Neural cell (in vitro differentiated cells): ENCODE results near the gene PFKM. TPM values are rescaled to one million over a fixed set of nuclear protein-coding genes. Genes with fewer than 3 reads are reported as not detected.
A peak's percentile ranks its signal among the peaks of the same experiment; 100 is the strongest.

ENCODE experiments used
- H2AFZ ChIP-seq: fragments of 200-600, 300-800 bp; sonication (generic), shearing (Covaris generic); 2 replicates; pipeline ENCODE4 v1.6.0; 2014; ENCODE audit warnings: low read depth, mild to moderate bottlenecking, antibody characterized with exemption, low read length, moderate library complexity
- H3F3A ChIP-seq: fragments of 200-600 bp; shearing (Covaris generic); 2 replicates; pipeline ENCODE4 v1.6.1; 2016; ENCODE audit warnings: mild to moderate bottlenecking, moderate library complexity, mixed read lengths, antibody characterized with exemption, low read length; ENCODE audit not compliant: insufficient read depth, poor library complexity, severe bottlenecking
- H3K27ac ChIP-seq: fragments of 200-600, 300-800 bp; sonication (generic), shearing (Covaris generic); 2 replicates; pipeline ENCODE4 v1.5.1; 2014; ENCODE audit warnings: mild to moderate bottlenecking, low read length, moderate library complexity
- H3K27me3 ChIP-seq: fragments of 300-800, 200-600 bp; sonication (generic), shearing (Covaris generic); 2 replicates; pipeline ENCODE4 v1.6.0; 2014; ENCODE audit warnings: mild to moderate bottlenecking, low read depth, low read length, moderate library complexity; ENCODE audit not compliant: insufficient read depth
- H3K36me3 ChIP-seq: fragments of 300-800, 200-600 bp; sonication (generic), shearing (Covaris generic); 2 replicates; pipeline ENCODE4 v1.5.1; 2014; ENCODE audit warnings: mild to moderate bottlenecking, antibody characterized with exemption, low read length, moderate library complexity; ENCODE audit not compliant: insufficient read depth
- H3K4me2 ChIP-seq: fragments of 300-800, 200-600 bp; sonication (generic), shearing (Covaris generic); 2 replicates; pipeline ENCODE4 v1.6.0; 2014; ENCODE audit warnings: mild to moderate bottlenecking, low read length
- H3K4me3 ChIP-seq: fragments of 300-800, 200-600 bp; sonication (generic), shearing (Covaris generic); 2 replicates; pipeline ENCODE4 v1.5.1; 2014; ENCODE audit warnings: mild to moderate bottlenecking, low read length, moderate library complexity
- H3K79me2 ChIP-seq: fragments of 200-600 bp; shearing (Covaris generic); replicated peaks from 2 replicates; pipeline ENCODE4 v1.6.0; 2014; ENCODE audit warnings: mild to moderate bottlenecking, low read length, moderate library complexity; ENCODE audit not compliant: insufficient read depth
- H3K9ac ChIP-seq: fragments of 300-800, 200-600 bp; sonication (generic), shearing (Covaris generic); 2 replicates; pipeline ENCODE4 v1.6.1; 2016; ENCODE audit warnings: mild to moderate bottlenecking, low read length, mixed read lengths
- H3K9me2 ChIP-seq: fragments of 200-600 bp; shearing (Covaris generic); 2 replicates; pipeline ENCODE4 v1.6.1; 2016; ENCODE audit warnings: mild to moderate bottlenecking, low read length, mixed read lengths; ENCODE audit not compliant: insufficient read depth
- H3K9me3 ChIP-seq: fragments of 200-600, 300-800 bp; sonication (generic), shearing (Covaris generic); 2 replicates; pipeline ENCODE4 v1.6.1; 2016; ENCODE audit warnings: mild to moderate bottlenecking, mixed run types, low read length, moderate library complexity, mixed read lengths
- H4K20me1 ChIP-seq: fragments of 200-600 bp; shearing (Covaris generic); 2 replicates; pipeline ENCODE4 v1.6.1; 2016; ENCODE audit warnings: mild to moderate bottlenecking, mixed run types; ENCODE audit not compliant: insufficient read depth
- EP300 ChIP-seq: fragments of 450-650 bp; conservative IDR thresholded peaks from 2 replicates; pipeline ENCODE4 v1.6.1; 2014; ENCODE audit warnings: antibody characterized with exemption, mild to moderate bottlenecking, moderate library complexity; ENCODE audit not compliant: poor library complexity, severe bottlenecking
- EZH2 ChIP-seq: fragments of 200-600, 300-800 bp; shearing (Covaris generic), sonication (generic); IDR thresholded peaks from 2 replicates; pipeline ENCODE4 v1.6.1; 2014; ENCODE audit warnings: antibody characterized with exemption, low read length, borderline replicate concordance, mild to moderate bottlenecking; ENCODE audit not compliant: insufficient read depth, poor library complexity, severe bottlenecking
- MXI1 ChIP-seq: fragments of 450-650 bp; conservative IDR thresholded peaks from 2 replicates; pipeline ENCODE4 v1.6.1; 2014; ENCODE audit warnings: antibody characterized with exemption, mild to moderate bottlenecking; ENCODE audit not compliant: poor library complexity, severe bottlenecking
- POLR2AphosphoS5 ChIP-seq: IDR thresholded peaks from 2 replicates; pipeline ENCODE4 v1.6.1; 2012
- RAD21 ChIP-seq: fragments of 450-650 bp; conservative IDR thresholded peaks from 2 replicates; pipeline ENCODE4 v1.6.1; 2014; ENCODE audit warnings: antibody characterized with exemption, mild to moderate bottlenecking, moderate library complexity
- SMC3 ChIP-seq: fragments of 450-650 bp; conservative IDR thresholded peaks from 2 replicates; pipeline ENCODE4 v1.6.1; 2014; ENCODE audit warnings: antibody characterized with exemption, mild to moderate bottlenecking, moderate library complexity; ENCODE audit not compliant: poor library complexity
- TAF1 ChIP-seq: IDR thresholded peaks from 2 replicates; pipeline ENCODE4 v1.6.1; 2012; ENCODE audit warnings: low read depth
- polyA plus RNA-seq: library from polyadenylated mRNA; depleted of rRNA; stranded (reverse); fragments of >200 nt; gene quantifications from 2 replicates; pipeline ENCODE4 v1.2.3, GENCODE V29; 2014
- TF ChIP-seq, protein P1 (sequence below): fragments of 450-650 bp; IDR thresholded peaks from 2 replicates; pipeline ENCODE4 v1.5.1; 2014; ENCODE audit warnings: antibody characterized with exemption, mild to moderate bottlenecking, moderate library complexity; ENCODE audit not compliant: poor library complexity, severe bottlenecking
- TF ChIP-seq, protein P2 (sequence below): IDR thresholded peaks from 2 replicates; pipeline ENCODE4 v1.6.1; 2012; ENCODE audit warnings: borderline replicate concordance

Gene PFKM
- polyA plus RNA-seq, 1 donor from 2014 or later: 122 TPM

DNA sequence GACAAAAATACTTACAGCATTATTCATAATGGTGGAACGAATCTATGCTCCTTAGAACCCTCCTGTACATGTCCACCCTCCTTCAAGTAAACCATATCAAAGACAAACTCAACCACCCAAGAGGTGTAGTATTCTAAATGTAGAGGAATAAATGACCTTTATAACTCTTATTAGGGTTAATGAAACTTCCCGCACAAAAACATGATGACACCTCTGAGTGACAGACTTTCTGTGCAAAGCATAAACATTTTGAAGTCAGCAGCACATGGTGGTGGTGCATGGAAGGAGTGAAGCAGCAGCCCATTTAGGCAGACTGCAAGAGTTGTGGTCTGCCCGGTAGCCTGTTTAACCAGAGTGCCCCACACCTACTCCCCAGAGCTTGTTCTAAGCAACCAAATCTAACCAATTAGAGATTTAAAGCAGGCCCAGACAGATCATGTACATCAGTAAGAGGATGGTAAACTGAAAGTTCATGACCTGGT lies 38.8 kb downstream of the PFKM start:
- Histone ChIP-seq H3K36me3 (peaks cover 5% of the 10 kb centered on the region), H3K4me2 (peak overlapping the region; percentile 33), H2AFZ (peak overlapping the region; percentile 95), H3K9me3 (no peaks in the 10 kb centered on the region), H3K27ac (peak overlapping the region; percentile 96), H3K9me2 (no peaks in the 10 kb centered on the region), H3K9ac (peak overlapping the region; percentile 94), H3K4me3 (peak overlapping the region; percentile 89), H3K79me2 (peaks cover 16% of the 10 kb centered on the region), H4K20me1 (no peaks in the 10 kb centered on the region), H3F3A (no peaks in the 10 kb centered on the region), H3K27me3 (no peaks in the 10 kb centered on the region)
- no peak for TF ChIP-seq EZH2
- TF ChIP-seq EP300: no peak
- TF ChIP-seq, protein P1, sequence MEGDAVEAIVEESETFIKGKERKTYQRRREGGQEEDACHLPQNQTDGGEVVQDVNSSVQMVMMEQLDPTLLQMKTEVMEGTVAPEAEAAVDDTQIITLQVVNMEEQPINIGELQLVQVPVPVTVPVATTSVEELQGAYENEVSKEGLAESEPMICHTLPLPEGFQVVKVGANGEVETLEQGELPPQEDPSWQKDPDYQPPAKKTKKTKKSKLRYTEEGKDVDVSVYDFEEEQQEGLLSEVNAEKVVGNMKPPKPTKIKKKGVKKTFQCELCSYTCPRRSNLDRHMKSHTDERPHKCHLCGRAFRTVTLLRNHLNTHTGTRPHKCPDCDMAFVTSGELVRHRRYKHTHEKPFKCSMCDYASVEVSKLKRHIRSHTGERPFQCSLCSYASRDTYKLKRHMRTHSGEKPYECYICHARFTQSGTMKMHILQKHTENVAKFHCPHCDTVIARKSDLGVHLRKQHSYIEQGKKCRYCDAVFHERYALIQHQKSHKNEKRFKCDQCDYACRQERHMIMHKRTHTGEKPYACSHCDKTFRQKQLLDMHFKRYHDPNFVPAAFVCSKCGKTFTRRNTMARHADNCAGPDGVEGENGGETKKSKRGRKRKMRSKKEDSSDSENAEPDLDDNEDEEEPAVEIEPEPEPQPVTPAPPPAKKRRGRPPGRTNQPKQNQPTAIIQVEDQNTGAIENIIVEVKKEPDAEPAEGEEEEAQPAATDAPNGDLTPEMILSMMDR: no peak
- TF ChIP-seq, protein P2, sequence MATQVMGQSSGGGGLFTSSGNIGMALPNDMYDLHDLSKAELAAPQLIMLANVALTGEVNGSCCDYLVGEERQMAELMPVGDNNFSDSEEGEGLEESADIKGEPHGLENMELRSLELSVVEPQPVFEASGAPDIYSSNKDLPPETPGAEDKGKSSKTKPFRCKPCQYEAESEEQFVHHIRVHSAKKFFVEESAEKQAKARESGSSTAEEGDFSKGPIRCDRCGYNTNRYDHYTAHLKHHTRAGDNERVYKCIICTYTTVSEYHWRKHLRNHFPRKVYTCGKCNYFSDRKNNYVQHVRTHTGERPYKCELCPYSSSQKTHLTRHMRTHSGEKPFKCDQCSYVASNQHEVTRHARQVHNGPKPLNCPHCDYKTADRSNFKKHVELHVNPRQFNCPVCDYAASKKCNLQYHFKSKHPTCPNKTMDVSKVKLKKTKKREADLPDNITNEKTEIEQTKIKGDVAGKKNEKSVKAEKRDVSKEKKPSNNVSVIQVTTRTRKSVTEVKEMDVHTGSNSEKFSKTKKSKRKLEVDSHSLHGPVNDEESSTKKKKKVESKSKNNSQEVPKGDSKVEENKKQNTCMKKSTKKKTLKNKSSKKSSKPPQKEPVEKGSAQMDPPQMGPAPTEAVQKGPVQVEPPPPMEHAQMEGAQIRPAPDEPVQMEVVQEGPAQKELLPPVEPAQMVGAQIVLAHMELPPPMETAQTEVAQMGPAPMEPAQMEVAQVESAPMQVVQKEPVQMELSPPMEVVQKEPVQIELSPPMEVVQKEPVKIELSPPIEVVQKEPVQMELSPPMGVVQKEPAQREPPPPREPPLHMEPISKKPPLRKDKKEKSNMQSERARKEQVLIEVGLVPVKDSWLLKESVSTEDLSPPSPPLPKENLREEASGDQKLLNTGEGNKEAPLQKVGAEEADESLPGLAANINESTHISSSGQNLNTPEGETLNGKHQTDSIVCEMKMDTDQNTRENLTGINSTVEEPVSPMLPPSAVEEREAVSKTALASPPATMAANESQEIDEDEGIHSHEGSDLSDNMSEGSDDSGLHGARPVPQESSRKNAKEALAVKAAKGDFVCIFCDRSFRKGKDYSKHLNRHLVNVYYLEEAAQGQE: no peak
- TF ChIP-seq TAF1: no peak
- no peak for TF ChIP-seq SMC3
- TF ChIP-seq MXI1: no peak
- no peak for TF ChIP-seq POLR2AphosphoS5
- TF ChIP-seq RAD21: no peak

DNA sequence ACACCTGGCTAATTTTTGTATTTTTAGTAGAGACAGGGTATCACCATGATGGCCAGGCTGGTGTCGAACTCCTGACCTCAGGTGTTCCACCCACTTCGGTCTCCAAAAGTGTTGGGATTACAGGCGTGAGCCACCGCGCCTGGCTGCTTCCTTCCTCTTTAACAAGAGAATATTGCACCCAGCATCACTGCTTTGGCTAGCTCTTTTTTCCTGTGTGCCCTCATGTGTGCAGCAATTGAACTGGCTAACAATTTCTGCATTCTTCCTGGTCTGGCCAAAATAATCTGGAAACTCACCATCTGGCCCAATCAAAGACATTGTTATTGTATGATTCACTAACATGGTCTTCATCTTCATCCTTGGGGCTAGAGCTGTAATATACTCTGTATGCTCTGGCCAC lies 40.9 kb downstream of the PFKM start:
- Histone ChIP-seq H3K9me2 (no peaks in the 10 kb centered on the region), H3K4me2 (no peak overlapping the region), H2AFZ (no peak overlapping the region), H3K79me2 (peaks cover 13% of the 10 kb centered on the region), H3K9me3 (no peaks in the 10 kb centered on the region), H3F3A (no peaks in the 10 kb centered on the region), H4K20me1 (no peaks in the 10 kb centered on the region), H3K36me3 (no peaks in the 10 kb centered on the region), H3K9ac (no peak overlapping the region), H3K4me3 (no peak overlapping the region), H3K27ac (no peak overlapping the region), H3K27me3 (no peaks in the 10 kb centered on the region)
- TF ChIP-seq EZH2 (no peak), MXI1 (no peak), POLR2AphosphoS5 (no peak), EP300 (no peak), SMC3 (no peak), RAD21 (no peak), TAF1 (no peak)
- TF ChIP-seq, protein P1: no peak
- TF ChIP-seq, protein P2: no peak
